Measurements from ENCODE around the gene SMIM20. TPM values are rescaled to one million over a fixed set of nuclear protein-coding genes. Genes with fewer than 3 reads are reported as not detected.
A peak's percentile ranks its signal among the peaks of the same experiment; 100 is the strongest.

Gene SMIM20
- total and polyA plus RNA-seq, 4 donors: 11.1 to 25.0 (median 20.4) TPM

DNA sequence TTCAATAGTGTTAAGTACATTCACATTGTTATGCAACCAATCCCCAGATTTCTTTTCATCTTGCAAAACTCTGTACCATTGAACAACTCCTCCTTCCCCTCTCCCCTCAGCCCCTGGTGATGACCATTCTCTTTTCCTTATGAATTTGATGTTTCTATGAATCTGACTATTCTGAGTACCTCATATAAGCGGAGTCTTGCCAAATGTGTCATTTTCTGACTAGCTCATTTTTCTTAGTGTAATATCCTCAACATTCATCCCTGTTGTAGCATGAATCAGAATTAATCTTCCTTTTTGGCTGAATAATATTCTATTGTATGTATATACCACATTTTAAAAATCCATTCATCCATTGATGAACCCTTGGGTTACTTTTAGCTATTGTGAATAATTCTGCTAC lies 34.0 kb downstream of the SMIM20 start:
- H3K4me1 ChIP-seq (ENCODE audit: control insufficient read depth in 4 of 4, insufficient read depth in 4 of 4, low read length in 3 of 4): peaks cover 2 to 10% (median 7%) of the 10 kb centered on the region in 4 donors
- H3K9ac ChIP-seq (ENCODE audit: low read depth in 1 of 2, low read length in 2 of 2): no peak overlapping the region
- no peaks in the 10 kb centered on the region for H3K36me3 ChIP-seq (ENCODE audit: control insufficient read depth in 4 of 4, insufficient read depth in 3 of 4, low read depth in 1 of 4, low read length in 3 of 4)
- no peaks in the 10 kb centered on the region for H3K9me3 ChIP-seq (ENCODE audit: control insufficient read depth in 4 of 4, low read length in 3 of 4)
- H3K27me3 ChIP-seq (ENCODE audit: control insufficient read depth in 4 of 4, insufficient read depth in 4 of 4, low read length in 3 of 4): peaks cover 0 to 3% (median 0%) of the 10 kb centered on the region in 4 donors
- H3K4me3 ChIP-seq (ENCODE audit: low read depth in 1 of 3, low read length in 3 of 3): no peak overlapping the region
- TF ChIP-seq, protein P1, sequence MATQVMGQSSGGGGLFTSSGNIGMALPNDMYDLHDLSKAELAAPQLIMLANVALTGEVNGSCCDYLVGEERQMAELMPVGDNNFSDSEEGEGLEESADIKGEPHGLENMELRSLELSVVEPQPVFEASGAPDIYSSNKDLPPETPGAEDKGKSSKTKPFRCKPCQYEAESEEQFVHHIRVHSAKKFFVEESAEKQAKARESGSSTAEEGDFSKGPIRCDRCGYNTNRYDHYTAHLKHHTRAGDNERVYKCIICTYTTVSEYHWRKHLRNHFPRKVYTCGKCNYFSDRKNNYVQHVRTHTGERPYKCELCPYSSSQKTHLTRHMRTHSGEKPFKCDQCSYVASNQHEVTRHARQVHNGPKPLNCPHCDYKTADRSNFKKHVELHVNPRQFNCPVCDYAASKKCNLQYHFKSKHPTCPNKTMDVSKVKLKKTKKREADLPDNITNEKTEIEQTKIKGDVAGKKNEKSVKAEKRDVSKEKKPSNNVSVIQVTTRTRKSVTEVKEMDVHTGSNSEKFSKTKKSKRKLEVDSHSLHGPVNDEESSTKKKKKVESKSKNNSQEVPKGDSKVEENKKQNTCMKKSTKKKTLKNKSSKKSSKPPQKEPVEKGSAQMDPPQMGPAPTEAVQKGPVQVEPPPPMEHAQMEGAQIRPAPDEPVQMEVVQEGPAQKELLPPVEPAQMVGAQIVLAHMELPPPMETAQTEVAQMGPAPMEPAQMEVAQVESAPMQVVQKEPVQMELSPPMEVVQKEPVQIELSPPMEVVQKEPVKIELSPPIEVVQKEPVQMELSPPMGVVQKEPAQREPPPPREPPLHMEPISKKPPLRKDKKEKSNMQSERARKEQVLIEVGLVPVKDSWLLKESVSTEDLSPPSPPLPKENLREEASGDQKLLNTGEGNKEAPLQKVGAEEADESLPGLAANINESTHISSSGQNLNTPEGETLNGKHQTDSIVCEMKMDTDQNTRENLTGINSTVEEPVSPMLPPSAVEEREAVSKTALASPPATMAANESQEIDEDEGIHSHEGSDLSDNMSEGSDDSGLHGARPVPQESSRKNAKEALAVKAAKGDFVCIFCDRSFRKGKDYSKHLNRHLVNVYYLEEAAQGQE (IDR thresholded peaks at IDR 0.05): no peak
- TF ChIP-seq HNF4G (IDR thresholded peaks at IDR 0.05) (no peak), TAF1 (conservative IDR thresholded peaks at IDR 0.05) (no peak), YY1 (IDR thresholded peaks at IDR 0.05) (no peak), FOXA2 (IDR thresholded peaks at IDR 0.05) (no peak), FOXA1 (IDR thresholded peaks at IDR 0.05) (no peak), JUND (IDR thresholded peaks at IDR 0.05) (no peak), SP1 (IDR thresholded peaks at IDR 0.05) (no peak), GABPA (IDR thresholded peaks at IDR 0.05 in 1 of 2, conservative IDR thresholded peaks at IDR 0.05 in 1 of 2) (no peak)
- TF ChIP-seq, protein P2, sequence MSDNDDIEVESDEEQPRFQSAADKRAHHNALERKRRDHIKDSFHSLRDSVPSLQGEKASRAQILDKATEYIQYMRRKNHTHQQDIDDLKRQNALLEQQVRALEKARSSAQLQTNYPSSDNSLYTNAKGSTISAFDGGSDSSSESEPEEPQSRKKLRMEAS (IDR thresholded peaks at IDR 0.05): no peak
- TF ChIP-seq, protein P3, sequence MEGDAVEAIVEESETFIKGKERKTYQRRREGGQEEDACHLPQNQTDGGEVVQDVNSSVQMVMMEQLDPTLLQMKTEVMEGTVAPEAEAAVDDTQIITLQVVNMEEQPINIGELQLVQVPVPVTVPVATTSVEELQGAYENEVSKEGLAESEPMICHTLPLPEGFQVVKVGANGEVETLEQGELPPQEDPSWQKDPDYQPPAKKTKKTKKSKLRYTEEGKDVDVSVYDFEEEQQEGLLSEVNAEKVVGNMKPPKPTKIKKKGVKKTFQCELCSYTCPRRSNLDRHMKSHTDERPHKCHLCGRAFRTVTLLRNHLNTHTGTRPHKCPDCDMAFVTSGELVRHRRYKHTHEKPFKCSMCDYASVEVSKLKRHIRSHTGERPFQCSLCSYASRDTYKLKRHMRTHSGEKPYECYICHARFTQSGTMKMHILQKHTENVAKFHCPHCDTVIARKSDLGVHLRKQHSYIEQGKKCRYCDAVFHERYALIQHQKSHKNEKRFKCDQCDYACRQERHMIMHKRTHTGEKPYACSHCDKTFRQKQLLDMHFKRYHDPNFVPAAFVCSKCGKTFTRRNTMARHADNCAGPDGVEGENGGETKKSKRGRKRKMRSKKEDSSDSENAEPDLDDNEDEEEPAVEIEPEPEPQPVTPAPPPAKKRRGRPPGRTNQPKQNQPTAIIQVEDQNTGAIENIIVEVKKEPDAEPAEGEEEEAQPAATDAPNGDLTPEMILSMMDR (IDR thresholded peaks at IDR 0.05; ENCODE audit: low read depth, low read length, missing input control): no peak
- TF ChIP-seq, protein P4, sequence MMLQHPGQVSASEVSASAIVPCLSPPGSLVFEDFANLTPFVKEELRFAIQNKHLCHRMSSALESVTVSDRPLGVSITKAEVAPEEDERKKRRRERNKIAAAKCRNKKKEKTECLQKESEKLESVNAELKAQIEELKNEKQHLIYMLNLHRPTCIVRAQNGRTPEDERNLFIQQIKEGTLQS (IDR thresholded peaks at IDR 0.05): no peak
- 96% methylated on average over 1 of the region's 1 CpG for WGBS
- no peak overlapping the region for H3K27ac ChIP-seq (ENCODE audit: low read depth in 1 of 2, low read length in 2 of 2)
- no peak for DNase-seq (ENCODE audit: low spot score)

DNA sequence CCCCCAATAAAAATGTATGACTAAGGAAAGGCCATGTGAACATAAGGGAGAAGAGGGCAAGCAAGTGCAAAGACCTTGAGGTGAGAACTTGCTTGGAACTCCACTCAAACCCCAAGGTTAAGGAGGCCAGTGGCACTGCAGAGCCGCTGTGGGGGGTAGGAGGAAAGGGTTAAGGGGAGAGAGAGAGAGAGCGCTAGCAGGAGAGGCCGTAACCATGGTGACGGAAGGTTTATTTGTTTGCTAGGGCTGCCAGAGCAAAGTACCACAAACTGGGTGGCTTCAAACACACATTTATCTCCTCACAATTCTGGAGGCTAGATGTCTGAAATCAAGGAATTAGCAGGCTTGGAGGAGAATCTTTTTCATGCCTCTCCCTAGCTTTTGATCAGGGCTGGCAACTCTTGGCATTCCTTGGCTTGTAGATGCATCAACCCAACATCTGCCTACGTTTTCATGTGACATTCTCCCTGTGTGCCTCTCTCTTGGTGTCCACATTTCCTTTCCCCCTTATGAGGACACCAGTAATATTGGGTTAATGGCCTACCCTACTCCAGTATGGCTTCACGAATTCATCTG lies 35.2 kb downstream of the SMIM20 start:
- DNase-seq (ENCODE audit: low spot score): peak; percentile 40
- no peak overlapping the region for H3K9ac ChIP-seq (ENCODE audit: low read depth in 1 of 2, low read length in 2 of 2)
- WGBS: 25% methylated on average over 6 of the region's 6 CpGs
- TF ChIP-seq HNF4G (IDR thresholded peaks at IDR 0.05) (no peak), NR2F2 (IDR thresholded peaks at IDR 0.05) (no peak), FOXA2 (IDR thresholded peaks at IDR 0.05) (no peak), EGR1 (IDR thresholded peaks at IDR 0.05; ENCODE audit: low read depth in 2 of 2) (no peak), RXRA (IDR thresholded peaks at IDR 0.05) (no peak), JUND (IDR thresholded peaks at IDR 0.05) (no peak), TAF1 (conservative IDR thresholded peaks at IDR 0.05) (no peak), FOXA1 (IDR thresholded peaks at IDR 0.05) (no peak), SP1 (IDR thresholded peaks at IDR 0.05) (peak; percentile 14), GABPA (IDR thresholded peaks at IDR 0.05 in 1 of 2, conservative IDR thresholded peaks at IDR 0.05 in 1 of 2) (no peak), HNF4A (conservative IDR thresholded peaks at IDR 0.05) (peak; percentile 15 to 38), RAD21 (IDR thresholded peaks at IDR 0.05) (no peak), YY1 (IDR thresholded peaks at IDR 0.05) (no peak)
- TF ChIP-seq, protein P3 (IDR thresholded peaks at IDR 0.05; ENCODE audit: low read depth, low read length, missing input control): no peak
- TF ChIP-seq, protein P5, sequence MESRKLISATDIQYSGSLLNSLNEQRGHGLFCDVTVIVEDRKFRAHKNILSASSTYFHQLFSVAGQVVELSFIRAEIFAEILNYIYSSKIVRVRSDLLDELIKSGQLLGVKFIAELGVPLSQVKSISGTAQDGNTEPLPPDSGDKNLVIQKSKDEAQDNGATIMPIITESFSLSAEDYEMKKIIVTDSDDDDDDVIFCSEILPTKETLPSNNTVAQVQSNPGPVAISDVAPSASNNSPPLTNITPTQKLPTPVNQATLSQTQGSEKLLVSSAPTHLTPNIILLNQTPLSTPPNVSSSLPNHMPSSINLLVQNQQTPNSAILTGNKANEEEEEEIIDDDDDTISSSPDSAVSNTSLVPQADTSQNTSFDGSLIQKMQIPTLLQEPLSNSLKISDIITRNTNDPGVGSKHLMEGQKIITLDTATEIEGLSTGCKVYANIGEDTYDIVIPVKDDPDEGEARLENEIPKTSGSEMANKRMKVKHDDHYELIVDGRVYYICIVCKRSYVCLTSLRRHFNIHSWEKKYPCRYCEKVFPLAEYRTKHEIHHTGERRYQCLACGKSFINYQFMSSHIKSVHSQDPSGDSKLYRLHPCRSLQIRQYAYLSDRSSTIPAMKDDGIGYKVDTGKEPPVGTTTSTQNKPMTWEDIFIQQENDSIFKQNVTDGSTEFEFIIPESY (IDR thresholded peaks at IDR 0.05): no peak
- TF ChIP-seq, protein P4 (IDR thresholded peaks at IDR 0.05): no peak

More for the DNA sequence above, 35.2 kb downstream of the SMIM20 start:
- no peaks in the 10 kb centered on the region for H3K9me3 ChIP-seq (ENCODE audit: control insufficient read depth in 4 of 4, low read length in 3 of 4)
- no peak overlapping the region for H3K27ac ChIP-seq (ENCODE audit: low read depth in 1 of 2, low read length in 2 of 2)
- no peaks in the 10 kb centered on the region for H3K36me3 ChIP-seq (ENCODE audit: control insufficient read depth in 4 of 4, insufficient read depth in 3 of 4, low read depth in 1 of 4, low read length in 3 of 4)
- H3K27me3 ChIP-seq (ENCODE audit: control insufficient read depth in 4 of 4, insufficient read depth in 4 of 4, low read length in 3 of 4): peaks cover 0 to 3% (median 0%) of the 10 kb centered on the region in 4 donors
- no peak overlapping the region for H3K4me3 ChIP-seq (ENCODE audit: low read depth in 1 of 3, low read length in 3 of 3)
- peaks cover 2 to 10% (median 7%) of the 10 kb centered on the region in 4 donors for H3K4me1 ChIP-seq (ENCODE audit: control insufficient read depth in 4 of 4, insufficient read depth in 4 of 4, low read length in 3 of 4)

All from liver (tissue), 9 donors.